HG02678 (cell line): Measurements from ENCODE around the gene PURA.
"Not testable (repeated sequence)": the region's sequence is repeated elsewhere in the genome, so short reads cannot be mapped to it uniquely, and the experiment has no call there.

Source experiments
- ATAC-seq: cut with Tn5 transposase; IDR thresholded peaks from one replicate; pipeline ENCODE4 v1.9.1; 2021; ENCODE audit warnings: mild to moderate bottlenecking, moderate library complexity; ENCODE audit not compliant: unreplicated experiment

Gene PURA

DNA sequence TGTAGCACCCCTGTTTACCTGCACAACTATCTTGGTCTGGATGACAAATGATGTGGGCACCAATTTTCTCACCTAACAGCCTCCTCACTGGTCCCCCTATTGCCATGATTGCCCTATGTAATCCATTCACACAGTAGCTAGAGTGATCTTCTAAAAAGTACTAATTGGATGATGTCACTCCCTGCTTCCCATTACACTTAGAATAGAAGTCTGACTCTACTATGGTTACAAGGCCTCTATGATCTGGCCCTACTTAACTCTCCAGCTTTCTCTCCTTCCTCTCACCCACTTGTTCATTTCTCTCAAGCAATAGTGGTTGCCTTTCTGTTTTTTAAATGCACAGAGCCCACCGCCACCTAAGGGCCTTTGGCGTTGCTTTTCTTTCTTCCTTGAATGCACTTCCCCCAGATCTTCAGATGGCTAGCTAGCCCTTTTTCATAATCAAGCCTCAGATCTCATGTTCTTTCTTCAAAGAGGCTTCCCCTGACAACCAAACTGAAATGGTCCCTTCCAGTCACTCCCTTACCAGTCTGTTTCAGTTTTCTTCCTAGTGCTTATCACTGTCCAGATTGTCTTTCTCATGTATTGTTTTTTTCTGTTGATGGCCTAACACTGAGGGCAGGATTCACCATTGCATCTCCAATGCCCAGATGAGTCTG is 20.5 kb downstream of the PURA start:
- ATAC-seq = no peak

DNA sequence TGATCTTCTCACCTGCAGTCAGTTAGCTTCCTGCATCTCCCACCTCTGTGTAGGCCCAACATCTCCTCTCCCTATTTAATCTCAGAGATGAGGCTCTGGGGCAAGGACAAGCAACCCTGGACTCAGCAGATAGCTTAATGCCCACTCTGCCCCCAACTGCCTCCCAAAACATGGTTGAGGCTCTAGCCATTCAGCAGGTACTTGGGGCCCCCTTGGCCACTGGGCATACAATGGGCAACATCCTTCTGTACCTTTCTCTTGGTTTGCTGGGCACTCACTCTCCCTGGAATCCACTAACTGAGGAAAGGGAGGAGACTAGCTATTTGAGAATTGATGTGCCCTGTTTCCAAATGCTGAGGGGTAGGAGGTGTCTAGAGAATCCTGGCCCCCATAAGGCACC is 21.2 kb downstream of the PURA start:
- no peak for ATAC-seq

GRCh38 chr5:140136624-140137023 is 22.7 kb downstream of the PURA start:
- ATAC-seq = no peak

DNA sequence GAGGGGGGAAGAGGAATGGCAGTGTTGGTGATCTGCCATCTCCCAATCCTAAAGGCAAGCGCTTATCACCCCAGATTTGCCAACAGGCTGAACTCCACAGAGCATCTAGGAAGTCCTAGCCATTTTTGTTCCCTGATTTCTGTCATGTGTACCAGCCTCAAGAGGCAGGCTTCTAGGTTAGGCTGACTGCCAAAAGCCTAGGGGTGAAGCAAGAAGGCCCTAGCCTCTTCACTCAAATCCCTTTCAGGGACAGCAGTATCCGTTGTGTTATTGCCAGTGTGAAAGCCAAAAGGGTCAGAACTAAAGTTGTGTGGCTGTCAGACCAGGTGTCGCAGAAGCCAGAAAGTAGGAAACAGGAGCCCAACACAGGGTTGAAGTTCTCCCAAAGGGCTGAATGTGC is 26.5 kb downstream of the PURA start:
- ATAC-seq = no peak

DNA sequence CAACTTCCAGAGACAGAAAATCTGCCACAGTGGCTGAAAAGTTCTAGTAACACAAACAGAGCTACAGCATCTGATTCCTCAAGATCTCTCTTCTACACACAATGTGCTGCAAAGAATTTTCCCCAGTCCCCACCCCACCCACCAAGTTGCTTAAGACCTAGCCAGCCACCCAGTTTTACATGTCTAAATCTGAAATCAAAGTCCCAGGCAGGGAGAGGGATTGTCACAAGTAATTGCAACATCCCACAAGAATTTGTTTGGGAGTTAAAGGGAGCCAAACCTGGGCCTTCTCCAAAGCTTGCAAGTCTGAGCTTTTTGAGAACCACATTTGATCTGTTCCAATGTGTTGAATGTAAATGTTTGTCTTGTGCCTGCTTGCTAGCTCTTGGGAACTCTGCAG is 27.3 kb downstream of the PURA start:
- no peak for ATAC-seq

GRCh38 chr5:140142246-140142645 is 28.3 kb downstream of the PURA start:
- ATAC-seq = no peak

GRCh38 chr5:140142856-140143255 is 28.9 kb downstream of the PURA start:
- no peak for ATAC-seq

DNA sequence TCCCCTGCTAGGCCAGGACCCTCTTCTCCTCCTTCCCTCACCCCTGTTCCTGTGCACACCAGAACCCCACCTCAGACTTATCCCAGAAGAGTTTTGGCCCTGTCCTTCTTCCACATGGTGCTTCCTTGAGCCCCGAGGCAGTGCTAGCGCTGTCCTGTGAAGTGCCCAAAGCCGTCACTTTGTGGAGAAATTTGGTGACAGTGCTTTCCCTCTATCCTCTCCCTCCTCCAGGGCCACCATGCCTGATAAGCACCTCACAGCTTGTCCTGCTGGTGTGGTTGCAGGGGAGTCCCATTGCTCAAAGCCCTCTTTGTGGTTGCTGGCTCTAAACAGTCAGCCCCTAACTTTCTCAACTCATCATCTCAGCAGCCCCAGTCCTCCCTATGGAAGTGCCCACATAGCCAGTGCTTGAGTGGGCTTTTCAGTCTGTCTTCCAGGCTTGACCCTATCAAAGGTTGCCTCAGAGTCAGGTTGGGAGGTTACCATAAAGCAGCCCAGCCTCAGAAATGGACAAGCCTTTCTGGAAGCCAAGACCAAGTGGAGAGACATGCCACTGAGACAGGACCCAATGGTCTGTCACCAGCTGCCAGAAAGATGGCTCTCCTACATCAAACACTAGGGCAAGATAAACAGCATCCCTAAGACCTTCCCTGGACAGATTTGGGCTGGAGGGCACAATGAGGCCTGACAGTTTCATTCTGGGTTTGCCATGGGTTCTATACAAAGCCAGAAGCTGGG is 29.8 kb downstream of the PURA start:
- peak; percentile 7 for ATAC-seq

DNA sequence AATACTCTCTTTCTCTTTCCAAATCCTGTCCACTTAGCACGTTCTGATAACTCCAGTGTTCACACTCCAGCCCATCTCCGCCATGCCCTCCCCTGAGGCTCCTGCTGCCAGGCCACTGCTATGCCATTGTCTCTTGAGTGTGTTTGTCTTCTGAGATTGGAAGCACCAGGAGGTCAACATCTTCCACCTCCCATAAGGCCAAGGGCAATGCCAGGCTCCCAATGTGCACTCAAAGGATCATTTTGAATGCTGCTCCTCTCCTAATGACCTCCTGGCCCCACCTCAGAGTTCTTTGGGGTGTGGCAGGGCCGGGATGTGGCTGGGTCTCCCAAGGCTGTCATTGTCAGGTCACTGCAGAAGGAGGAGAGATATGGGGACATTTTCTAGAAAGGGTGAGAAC is 31.3 kb downstream of the PURA start:
- ATAC-seq = no peak

GRCh38 chr5:140145818-140146522 is 32.1 kb downstream of the PURA start:
- ATAC-seq = peak; percentile 58

GRCh38 chr5:140146523-140146842 is 32.6 kb downstream of the PURA start:
- no peak for ATAC-seq

DNA sequence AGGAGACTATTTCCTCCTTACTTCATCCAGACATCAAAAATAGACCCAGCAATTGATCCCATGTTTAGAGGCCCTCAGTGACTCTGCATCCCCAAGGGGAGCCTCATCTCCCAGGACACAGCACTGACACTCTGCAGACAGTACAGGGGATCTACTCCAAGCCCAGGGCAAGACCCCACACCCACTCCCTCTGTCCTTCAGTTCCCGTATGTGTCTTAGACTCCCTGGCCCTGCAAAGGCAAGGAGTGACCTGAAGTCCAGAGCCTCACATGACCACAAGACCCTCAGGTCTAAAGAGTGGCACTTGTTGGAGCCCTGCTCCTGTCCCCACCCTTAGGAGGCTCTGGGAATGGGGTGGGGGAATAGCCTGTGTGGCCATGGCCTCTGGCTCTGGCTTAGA is 33.6 kb downstream of the PURA start:
- ATAC-seq = no peak

DNA sequence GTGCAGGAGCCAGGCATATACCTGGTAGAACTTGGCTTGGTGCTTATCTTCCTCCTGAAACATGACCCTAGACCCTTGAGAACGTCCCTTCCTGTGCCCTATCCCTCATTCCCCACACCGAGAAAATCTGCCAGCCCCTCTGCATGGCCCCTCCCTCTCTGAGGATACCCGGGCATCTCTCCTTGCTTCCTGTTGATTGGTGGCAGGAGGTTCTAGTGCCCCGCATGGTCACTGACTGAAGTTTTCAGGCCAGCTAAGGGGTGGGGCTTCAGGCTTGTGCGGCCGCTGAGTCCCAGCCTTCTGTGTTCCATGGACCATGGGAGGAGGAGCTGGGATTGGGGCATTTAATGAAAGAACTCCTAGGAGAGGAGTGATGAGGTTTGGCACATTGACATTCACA is 34.6 kb downstream of the PURA start:
- no peak for ATAC-seq

DNA sequence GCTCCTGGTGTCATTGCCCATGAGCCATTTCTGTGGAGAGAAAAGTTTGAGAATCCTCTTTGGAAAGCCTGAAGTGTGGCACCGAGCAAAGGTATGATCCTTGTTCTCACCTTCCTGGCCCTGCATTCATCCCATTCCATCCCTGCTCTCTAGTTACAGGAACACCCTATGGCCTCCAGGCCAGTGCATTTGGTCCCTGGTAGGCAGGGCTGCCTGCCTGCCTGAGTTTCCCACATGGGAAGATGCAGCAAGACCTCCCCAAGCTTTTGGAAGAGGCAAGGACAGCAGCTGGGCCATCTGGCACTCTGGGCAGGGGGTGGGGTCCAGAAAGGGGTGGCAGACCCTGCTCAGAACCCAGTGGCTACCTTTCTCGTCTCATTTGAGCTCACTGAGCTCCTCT is 36.3 kb downstream of the PURA start:
- no peak for ATAC-seq

- no peak for ATAC-seq
These were observed 37.5 kb downstream of the PURA start for GRCh38 chr5:140151144-140152021.

DNA sequence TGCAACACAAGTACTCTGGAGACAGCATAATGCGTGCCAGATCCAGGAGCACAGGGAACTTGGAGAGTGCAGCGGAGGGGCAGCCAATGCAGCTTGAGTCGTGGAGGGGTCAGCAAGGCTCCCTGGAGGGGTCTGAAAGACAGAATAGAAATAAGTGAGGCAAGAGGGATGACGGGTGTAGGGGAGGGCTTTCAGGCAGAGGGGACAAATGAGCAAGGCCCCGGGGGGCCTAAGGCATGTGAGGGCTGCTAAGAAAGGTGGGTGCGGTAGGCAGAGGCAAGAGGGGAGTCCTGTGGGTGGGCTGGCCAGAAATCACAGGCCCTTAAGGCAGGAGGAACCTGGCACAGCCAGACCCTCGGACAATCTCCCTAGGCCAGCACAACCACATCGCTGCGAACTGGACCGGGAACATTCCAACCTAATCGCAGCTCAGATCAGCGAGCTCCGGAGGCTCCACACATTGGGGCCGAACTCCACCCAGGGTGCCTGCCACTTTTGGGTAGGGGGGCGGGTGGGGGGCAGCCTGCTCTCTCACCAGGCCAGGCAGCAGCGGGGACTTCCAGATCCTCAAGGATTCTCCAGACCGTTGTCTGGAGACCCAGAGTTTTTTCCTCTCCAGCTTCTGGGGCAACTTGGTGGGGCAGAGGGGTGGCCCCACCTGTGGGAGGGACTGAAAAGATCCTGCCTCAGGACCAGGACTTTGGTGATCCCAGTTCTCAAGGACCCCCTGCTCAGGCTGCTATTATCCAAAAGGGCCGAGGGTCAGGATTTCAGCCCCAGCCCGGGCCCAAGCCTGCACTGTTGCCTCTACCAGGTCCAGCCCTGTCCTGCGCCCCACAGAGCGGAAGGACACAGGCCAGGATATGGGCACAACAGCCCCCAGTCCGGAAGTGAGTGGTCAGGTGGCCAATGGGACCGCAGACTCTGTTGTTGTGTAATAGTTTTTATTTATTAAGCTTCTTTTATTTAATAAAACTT is 38.4 kb downstream of the PURA start:
- no peak for ATAC-seq

GRCh38 chr5:140153255-140153654 is 39.3 kb downstream of the PURA start:
- ATAC-seq = no peak

DNA sequence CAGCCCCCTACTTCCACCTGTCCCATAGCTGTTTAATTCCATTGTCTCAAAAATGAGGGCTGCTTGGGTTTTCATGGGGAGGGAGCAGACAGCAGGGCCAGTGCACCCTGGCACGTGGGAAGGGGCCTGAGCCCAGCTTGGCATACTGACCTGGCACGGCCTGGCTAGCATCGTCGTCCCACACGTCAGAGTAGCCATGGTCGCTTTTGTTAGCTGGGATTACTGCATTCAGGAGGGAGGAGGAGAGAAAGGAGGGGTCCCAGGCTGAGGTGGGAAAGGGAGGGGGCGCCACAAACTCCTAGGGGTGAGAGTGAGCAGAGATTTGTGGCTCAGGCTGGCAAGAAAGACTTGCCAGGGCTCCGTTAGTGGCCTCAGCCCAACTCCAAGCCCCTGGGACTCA is 40.0 kb downstream of the PURA start:
- ATAC-seq = no peak

DNA sequence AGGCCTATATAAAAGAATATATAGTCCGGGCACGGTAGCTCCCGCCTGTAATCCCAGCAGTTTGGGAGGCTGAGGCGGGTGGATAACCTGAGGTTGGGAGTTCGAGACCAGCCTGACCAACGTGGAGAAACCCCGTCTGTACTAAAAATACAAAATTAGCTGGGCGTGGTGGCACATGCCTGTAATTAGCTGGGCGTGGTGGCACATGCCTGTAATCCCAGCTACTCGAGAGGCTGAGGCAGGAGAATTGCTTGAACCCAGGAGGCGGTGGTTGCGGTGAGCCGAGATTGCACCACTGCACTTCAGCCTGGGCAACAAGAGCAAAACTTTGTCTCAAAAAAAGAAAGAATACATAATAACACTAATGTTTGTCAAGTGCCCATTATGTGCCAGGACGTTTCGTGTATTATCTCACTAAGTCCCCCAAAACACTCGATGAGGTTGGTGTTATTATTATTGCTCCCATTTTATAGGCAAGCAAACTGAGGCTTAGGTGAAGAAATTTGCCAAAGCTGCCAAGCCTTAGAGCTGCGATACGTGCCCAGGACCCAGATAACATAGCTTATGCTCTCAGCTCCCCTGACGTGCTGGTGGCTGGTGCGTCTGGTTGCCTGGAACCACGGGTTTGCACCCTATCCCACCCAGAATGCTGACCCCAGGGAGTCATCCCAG is 40.9 kb downstream of the PURA start:
- ATAC-seq = not testable (repeated sequence)
